H4 (cell line): ENCODE data around the gene PRPF6. TPM values are rescaled to one million over a fixed set of nuclear protein-coding genes. Genes with fewer than 3 reads are reported as not detected.
"Not testable (repeated sequence)": the region's sequence is repeated elsewhere in the genome, so short reads cannot be mapped to it uniquely, and the experiment has no call there.

ENCODE experiments used
- DNase-seq: peaks from one replicate; pipeline ENCODE4 v3.0.0-alpha.2; 2015; ENCODE audit warnings: low spot score
- total RNA-seq: library from RNA; depleted of rRNA; stranded (reverse); fragments of >200 nt; shearing (Covaris generic); gene quantifications from 2 replicates; pipeline ENCODE4 v1.2.3, GENCODE V29; 2014

Gene PRPF6
- total RNA-seq, 1 experiment from 2014 or later = 36.5 TPM

- DNase-seq = not testable (repeated sequence)
These were observed 31.6 kb downstream of the PRPF6 start for GRCh38 chr20:64012385-64013154.

GRCh38 chr20:64015635-64016034 lies 34.7 kb downstream of the PRPF6 start:
- DNase-seq = no peak

GRCh38 chr20:64021124-64021975 lies 40.4 kb downstream of the PRPF6 start:
- no peak for DNase-seq

GRCh38 chr20:64022671-64023360 lies 41.9 kb downstream of the PRPF6 start:
- DNase-seq = no peak

GRCh38 chr20:64023361-64024140 lies 42.6 kb downstream of the PRPF6 start:
- DNase-seq = no peak

- no peak for DNase-seq
These were observed 43.4 kb downstream of the PRPF6 start for GRCh38 chr20:64024141-64024990.

GRCh38 chr20:64025101-64025825 lies 44.3 kb downstream of the PRPF6 start:
- DNase-seq = no peak

GRCh38 chr20:64025826-64026412 lies 45.0 kb downstream of the PRPF6 start:
- DNase-seq = no peak

GRCh38 chr20:64027981-64028685 lies 47.2 kb downstream of the PRPF6 start:
- DNase-seq = no peak

GRCh38 chr20:64029293-64030117 lies 48.6 kb downstream of the PRPF6 start:
- DNase-seq = no peak

- no peak for DNase-seq
These were observed 49.6 kb downstream of the PRPF6 start for GRCh38 chr20:64030371-64031134.

GRCh38 chr20:64031822-64032314 lies 50.9 kb downstream of the PRPF6 start:
- DNase-seq = no peak

GRCh38 chr20:64032706-64033624 lies 52.0 kb downstream of the PRPF6 start:
- DNase-seq = no peak

GRCh38 chr20:64033981-64034493 lies 53.1 kb downstream of the PRPF6 start:
- DNase-seq = no peak

- DNase-seq = no peak
These were observed 54.4 kb downstream of the PRPF6 start for GRCh38 chr20:64035066-64035932.
